Activated CD8-positive, alpha-beta memory T cell treated with anti-CD3 and anti-CD28 coated beads for 1 hour (primary cell): Measurements from ENCODE around the gene KAT6B.
"Not testable (repeated sequence)": the region's sequence is repeated elsewhere in the genome, so short reads cannot be mapped to it uniquely, and the experiment has no call there.

Experiments used
- DNase-seq, 2 donors: peaks; one replicate each; pipeline ENCODE4 v3.0.0-alpha.2; 2020; ENCODE audit warnings: low read depth in 1 of 2; ENCODE audit errors: extremely low read depth in 1 of 2

The KAT6B gene

DNA sequence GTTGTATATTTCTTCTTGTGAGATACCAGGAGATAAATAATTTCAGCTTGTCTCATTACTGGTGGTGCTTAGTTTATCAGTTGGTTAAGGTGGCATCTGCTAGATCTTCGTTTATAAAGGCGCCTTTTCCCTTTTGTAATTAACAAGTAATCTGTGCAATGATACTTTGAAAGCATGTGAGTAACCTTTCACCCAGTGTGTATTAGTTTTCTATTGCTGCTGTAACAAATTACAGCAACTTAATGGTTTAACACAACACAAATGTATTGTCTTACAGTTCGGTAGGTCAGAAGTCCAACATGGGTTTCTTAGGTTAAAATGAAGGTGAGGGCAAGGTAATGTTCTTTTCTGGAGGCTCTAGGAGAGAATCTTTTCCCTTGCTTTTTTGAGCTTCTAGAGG lies 30.5 kb downstream of the KAT6B start:
- DNase-seq: no peak

DNA sequence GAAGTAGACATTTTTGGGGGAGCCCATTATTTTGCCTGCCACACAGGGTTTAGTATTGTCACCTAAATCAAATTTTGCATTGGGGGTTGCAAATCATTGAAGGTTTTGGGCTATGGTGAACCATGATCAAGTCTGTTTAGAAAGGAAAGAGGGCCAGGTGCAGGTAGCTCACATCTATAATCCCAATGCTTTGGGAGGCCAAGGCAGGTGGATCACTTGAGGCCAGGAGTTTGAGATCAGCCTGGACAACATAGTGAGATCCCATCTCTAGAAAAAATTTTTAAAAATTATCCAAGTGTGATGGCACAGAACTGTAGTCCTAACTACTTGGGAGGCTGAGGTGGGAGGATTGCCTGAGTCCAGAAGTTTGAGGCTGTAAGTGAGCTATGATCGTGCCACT lies 31.2 kb downstream of the KAT6B start:
- DNase-seq: no peak

DNA sequence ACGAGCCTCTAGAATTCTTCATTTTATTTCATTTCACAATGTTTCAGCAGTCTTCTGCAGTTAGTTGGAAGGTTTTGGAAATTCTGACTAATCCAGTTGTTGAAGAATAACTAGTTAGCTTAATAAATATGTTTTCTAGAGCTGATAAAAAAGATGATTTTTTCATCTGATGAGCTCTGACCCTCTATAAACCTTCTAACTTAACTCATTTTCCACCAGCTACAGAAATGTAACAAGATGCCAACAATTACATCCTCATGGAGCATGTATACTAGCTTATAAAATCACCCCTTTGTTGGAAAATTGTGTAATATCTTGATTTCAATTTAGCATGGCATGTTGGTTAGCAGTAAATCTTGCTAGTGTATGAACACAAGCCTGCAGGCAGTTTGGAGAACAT lies 33.1 kb downstream of the KAT6B start:
- DNase-seq: no peak

DNA sequence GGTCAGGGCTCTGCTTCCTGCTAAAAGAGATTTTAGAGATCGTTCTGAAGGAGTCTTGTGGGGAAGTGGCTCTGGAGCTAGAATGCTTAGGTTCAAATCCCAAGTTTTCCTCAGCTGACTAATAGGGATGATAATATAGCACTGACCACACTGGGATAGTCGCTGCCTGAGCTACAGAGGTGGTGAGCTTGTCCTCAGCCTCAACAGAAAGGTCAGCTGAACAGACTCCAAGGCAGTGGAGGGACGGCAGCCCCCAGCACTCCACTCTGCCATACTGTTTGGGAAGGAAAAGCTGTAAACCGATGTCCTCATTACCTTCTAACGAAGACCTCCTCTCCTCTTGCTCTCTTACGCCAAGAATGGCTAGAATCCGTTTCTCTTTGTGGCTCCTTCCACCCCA lies 36.2 kb downstream of the KAT6B start:
- no peak for DNase-seq

DNA sequence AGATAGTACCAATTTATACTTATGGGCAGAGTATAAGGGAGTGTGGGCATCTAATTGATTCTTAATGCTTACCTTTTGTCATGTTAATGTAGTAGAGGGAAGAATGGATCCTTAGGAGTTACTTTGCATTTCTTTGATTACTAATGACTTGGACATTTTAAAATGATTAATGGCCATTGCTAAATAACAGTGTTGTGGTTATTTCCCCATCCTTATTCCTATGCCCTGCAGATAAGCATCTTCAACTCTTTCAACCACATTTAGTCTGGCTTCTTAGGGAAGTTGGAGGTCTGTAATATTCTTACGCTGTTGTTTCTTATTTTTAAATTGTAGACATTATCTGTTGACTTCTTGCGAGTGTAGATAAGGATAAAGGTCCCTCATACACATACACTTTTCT lies 37.2 kb downstream of the KAT6B start:
- DNase-seq: no peak

DNA sequence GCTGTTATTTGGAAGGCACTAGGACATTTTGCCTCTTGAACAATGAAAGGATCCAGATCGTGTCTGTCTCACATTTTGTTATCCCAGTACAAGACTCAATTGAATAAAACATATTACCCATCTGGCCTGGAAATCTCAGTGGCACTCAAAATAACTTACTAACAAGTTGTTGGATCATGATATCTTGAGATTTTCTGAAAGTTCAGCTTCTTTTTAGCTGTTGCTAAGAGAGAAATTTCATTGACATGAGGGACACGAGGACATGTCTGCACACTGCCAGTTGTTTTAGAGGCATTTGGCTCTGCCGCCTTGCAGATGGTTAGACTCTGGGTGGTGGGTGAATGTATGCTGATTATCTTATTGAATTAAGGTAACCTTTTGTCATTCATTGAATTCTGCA lies 41.0 kb downstream of the KAT6B start:
- no peak for DNase-seq

DNA sequence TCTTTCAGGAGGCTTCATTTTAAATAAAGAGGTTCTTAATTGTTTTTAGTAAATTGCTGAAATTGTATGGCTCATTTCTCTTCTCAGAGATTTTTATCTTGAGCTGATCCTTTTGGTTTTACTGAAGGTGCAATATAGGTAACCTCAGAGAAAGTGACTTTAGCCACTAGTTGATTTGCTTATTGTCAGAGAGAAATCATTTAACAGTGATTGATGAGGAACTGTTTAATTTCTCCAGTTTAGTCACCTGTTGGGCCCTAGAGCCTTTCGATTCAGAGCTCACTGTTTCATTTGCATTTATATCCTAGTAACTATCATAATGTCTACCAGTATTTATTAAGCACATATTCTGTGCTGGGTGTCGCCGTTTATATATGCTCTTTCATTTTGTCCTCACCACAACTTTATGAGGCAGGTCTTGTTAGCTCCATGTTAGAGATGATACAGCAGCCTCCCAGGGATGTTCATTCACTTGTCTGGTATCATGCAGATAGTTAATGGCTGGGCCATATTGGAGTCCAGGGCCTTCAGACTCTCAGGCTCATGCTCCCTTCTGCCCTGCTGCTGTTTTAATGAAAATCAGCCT lies 42.1 kb downstream of the KAT6B start:
- no peak for DNase-seq

DNA sequence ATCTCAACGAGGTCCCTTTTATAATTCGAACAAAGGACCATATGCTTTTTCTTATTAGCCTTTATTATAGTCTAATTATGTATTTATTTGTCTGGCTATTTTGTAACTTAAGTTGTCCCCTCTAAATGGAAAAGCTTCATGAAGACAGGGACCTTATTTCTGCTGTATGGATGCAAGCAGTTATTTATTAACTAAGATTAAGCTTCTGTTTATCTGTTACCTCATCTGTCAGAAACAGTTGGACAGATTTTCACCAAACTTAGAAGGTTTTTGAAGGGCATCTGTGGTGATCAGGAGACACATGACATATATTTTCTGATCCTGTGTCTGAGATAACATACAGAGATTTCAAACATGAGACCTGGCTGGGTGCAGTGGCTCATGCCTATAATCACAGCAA lies 43.2 kb downstream of the KAT6B start:
- DNase-seq: no peak

DNA sequence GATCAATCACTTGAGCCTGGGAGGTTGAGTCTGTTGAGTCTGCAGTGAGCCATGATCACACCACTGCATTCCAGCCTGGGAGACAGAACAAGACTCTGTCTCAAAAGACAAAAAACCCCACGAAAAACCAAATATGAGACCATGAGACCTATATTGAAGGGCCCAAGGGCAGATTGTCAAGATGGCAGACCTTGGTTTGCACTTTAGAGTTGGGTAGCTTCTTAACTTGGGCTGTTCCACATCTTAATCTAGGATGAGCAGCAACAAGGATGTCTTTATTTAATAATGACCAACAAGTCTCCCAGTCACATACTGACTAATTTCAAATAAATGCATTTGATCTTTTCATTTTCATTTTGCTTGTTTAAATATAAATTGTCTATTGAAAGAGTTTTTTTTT lies 43.8 kb downstream of the KAT6B start:
- DNase-seq: no peak

DNA sequence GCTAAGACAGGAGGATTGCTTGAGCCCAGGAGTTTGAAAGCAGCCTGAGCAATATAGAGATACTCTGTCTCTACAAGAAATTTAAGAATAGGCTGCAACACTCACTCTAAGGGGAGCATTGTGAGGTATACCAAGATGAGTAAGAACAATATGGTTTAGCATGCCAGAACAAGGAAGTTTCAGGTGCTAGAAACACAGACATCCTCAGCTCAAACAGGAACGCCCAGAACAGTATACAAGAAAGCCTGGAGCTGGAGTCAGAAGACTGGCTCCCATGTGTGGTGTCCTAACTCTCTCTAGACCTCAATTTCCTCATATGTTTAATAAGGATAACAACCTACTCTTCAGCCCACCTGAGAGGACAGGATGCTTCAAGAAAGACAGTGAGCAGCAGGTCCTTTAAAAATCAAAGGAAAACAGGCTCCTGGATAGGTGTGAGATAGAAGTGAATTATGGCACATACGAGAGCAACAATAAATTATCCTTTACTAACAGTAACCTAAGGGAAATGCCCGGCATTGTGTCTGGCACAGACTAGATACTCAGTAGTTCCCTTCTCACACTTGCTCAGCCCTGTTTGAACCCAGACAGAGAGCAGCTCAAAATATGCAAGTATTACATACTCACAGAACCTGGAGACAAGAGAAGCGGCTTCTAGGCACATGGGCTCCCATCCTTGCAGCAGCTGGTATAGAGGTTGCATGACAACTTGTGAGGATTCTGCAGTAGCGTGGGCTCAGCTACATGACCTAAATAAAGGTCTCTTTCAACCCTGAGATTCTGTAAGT lies 45.4 kb downstream of the KAT6B start:
- no peak for DNase-seq

DNA sequence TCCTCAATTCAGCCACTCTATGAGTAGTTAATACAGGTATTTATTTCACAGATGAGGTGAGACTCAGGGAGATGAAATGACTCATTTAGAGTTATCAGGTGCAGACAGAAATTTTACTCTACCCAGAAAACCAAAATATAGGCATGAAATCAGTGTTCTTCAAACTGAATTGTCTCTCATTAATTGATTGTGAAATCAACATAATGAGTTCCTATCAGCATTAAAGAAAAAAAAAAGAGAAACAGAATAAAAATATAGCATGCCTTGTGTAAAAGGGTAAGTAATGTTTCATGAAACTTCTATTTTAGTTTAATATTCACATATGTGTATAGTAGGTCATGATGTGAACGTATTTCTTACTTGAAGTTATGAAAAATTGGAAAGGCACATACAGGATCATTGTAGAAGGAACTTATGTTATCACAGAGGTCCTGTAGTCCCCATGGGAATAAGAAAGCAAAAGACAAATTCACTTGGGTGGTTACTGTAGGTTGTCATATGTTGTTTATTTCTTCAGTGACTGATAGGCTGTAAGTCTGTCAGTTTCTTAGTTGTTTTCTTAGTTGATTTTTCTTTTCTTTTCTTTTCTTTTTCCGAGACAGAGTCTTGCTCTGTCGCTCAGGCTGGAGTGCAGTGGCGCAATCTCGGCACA lies 47.5 kb downstream of the KAT6B start:
- no peak for DNase-seq

DNA sequence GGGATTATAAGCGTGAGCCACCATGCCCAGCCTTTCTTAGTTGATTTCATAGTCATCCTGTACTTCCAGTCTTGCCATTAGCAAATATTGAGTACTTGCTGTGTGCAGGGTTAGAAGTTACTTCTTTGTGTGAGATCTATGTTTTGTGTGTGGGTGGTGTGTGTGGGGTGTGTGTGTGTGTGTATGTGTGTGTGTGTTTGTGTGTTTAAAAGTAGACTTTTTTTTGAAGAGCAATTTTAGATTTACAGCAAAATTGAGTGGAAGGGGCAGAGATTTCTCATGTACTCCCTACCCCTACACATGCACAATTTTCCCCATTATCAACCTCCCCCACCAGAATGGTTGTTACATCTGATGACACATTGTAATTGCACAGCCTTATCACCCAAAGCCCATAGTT lies 48.2 kb downstream of the KAT6B start:
- no peak for DNase-seq

DNA sequence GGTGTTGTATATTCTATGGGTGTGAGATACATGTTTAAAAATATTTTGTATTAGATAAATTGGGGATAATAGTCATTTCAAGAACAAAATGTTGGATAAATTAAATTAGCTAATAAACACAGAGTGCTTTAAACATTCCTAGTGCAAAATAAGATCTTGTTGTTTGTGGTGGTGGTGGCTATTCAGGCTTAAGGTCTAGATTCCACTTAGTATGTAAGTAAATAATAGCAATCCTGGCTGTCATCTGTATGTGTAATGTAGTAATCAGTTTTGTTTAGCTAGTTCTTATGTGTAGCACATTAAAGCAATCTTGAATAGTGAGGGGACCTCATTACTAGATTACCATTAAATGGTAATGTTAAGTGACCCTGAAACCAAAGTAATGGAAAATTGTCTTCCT lies 48.7 kb downstream of the KAT6B start:
- DNase-seq: no peak

DNA sequence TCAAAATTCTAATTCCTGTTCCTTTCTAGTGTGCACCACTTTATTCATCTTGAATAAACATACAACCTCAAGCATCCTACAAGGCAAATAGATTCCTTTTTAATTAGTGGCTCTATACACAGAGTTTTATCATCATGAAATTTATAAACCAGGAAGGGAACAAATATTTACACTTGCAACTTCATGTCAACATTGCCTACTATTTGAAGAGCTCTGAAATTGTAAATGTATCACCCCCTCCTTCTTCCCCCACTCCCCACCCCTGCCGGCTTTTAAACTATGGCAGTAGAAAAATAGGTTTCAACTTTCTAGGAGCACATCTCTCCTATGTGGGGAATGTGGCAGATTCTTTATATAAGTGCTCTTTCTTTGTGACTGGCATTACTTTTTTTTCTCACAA lies 49.6 kb downstream of the KAT6B start:
- no peak for DNase-seq

DNA sequence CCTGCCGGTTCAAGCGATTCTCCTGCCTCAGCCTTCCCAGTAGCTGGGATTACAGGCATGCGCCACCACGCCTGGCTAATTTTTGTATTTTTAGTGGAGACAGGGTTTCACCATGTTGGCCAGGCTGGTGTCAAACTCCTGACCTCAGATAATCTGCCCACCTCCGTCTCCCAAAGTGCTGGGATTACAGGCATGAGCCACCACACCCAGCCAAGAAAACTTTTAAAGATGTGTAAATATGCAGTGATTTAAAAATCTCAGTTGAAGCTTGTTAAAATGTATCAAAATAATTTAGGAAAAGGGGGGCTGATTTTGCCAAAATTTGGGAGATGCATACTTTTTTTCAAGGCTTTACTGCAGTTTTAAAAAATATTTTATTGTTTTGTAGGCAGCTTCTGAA lies 50.7 kb downstream of the KAT6B start:
- not testable (repeated sequence) for DNase-seq

DNA sequence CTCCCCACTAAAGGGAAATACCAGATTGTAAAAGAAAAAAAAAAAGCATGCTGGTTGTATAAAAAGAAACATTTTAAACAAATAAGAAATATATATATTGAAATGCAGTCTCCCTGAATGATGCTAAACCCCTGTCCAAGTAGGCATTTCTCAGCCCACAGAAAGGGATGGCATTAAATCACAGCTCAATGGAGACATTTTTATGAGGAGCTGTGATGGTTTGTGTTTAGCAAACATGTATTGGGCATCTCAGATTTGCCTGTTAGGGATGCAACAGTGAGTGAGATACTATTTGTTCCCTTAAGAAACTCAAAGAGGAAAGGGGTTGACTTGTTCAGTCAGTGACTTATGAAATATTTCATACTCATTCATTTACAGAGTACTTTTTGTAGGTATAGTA lies 51.5 kb downstream of the KAT6B start:
- no peak for DNase-seq

DNA sequence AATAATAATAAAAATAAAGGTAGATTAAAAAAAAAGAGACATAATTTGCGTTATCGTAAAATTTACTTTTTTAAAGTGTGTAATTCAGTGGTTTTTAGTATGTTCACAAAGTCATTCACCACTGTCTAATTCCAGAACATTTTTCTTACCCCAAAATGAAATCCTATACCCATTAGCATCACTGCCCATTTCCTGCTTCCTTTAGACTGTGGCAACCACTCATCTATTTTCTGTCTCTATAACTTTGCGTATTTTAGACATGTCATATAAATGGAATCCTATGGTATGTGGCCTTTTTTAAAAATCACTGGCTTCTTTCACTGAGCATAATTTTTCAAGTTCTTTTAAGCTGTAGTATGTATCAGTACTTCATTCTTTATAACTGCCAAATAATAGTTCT lies 53.6 kb downstream of the KAT6B start:
- no peak for DNase-seq

DNA sequence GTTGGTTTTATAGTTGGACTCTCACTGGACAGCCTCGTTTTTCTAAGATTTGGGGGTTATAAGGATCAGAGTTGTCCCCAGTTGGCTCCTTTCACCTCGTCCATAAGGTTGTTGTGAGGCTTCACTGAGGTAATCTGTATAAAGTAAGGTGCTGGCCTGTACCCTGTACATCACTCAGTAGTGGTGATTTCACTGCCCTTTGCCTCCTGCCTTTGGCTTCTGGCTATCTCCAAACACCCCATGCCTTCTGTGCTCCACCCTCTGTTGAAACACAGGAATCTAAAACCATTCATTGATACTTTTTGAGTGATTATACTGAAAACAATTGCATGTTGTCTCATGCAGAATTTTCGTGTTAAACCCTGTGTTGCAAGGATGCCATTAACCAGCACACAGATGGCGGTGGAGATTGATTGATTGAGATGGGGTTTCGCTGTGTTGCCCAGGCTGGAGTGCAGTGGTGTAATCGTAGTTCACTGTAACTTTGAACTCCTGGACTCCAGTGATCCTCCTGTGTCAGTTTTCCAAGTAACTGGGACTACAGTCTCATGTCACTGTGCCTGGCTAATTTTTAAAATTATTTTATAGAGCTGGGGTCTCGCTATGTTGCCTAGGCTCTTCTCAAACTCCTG lies 55.0 kb downstream of the KAT6B start:
- no peak for DNase-seq

DNA sequence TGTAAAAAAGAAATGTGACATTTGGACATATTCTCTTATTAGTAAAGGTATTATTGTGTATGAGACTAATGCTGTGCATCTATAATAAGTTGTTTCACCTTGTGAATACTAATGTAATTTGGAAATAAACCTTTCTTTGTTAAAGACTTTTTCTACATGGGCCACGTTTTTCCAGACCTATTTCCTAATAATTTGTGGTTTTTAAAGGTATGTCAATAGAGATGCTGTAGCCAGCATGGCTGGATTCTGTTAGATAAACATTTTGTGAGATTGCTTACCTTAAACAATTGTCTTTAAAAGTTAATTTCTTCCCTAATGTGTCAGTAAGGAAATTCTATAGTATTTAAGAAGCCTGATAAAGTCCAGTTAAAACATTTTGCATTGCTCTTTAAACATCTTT lies 56.0 kb downstream of the KAT6B start:
- DNase-seq: no peak

DNA sequence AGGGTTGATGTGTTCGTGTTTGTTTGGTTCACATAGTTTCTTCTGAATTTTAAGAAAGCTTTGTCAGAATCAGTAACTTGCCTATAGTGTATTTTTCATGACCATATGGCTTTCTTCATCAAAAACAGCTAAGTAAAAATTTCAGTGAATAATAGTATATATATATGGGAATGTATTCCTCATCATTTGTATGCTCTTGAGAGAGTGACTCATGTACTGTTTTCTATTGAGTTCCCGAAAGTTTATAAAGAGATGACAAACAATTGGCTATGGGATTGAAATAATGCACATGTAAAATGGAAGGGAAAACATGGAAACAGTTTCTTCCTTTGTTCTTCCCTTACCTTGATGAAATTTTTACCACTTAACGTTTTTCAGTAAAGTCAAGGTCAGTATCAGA lies 56.4 kb downstream of the KAT6B start:
- no peak for DNase-seq

DNA sequence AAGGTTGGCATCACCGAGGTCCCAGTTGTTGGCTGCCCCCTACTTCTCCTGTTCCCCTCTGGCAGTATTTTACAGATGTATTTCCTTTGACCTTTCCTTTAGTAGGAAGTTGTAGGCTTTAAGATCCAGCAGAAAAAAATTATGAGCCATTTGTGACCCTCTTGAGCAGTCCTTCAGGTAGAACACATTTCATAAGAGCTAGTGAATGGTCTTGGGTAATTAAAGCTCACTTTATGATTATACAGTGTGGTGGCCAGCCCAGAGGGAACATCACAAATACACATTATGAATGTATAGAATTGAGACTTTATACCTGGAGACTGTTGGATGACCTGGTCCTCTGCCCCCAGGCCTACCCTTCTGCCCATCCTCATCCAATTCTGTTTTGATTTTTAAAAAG lies 57.0 kb downstream of the KAT6B start:
- no peak for DNase-seq
